ENCODE results near the gene TTC28. TPM values are rescaled to one million over a fixed set of nuclear protein-coding genes. Genes with fewer than 3 reads are reported as not detected.

The TTC28 gene
- total RNA-seq, 1 donor from 2014 or later: 17.0 TPM

- intact Hi-C loops (cut with micrococcal nuclease): no loop called here
- ATAC-seq (peak; percentile 18), DNase-seq (no peak)
Measured at GRCh38 chr22:27990451-27990840, 689.2 kb downstream of the TTC28 start.

- ATAC-seq (no peak), DNase-seq (no peak)
- intact Hi-C loops (cut with micrococcal nuclease): no loop called here
Measured at GRCh38 chr22:27989758-27990450, 689.7 kb downstream of the TTC28 start.

- intact Hi-C loops (cut with micrococcal nuclease): no loop called here
- ATAC-seq (no peak), DNase-seq (no peak)
Measured at GRCh38 chr22:27988704-27989103, 690.9 kb downstream of the TTC28 start.

- DNase-seq: no peak
- intact Hi-C loops (cut with micrococcal nuclease): no loop called here
Measured at GRCh38 chr22:27987557-27987956, 692.1 kb downstream of the TTC28 start.

GRCh38 chr22:27986937-27987336, 692.7 kb downstream of the TTC28 start:
- ATAC-seq (no peak), DNase-seq (no peak)
- intact Hi-C loops (cut with micrococcal nuclease): no loop called here

More at GRCh38 chr22:27987557-27987956, 692.1 kb downstream of the TTC28 start:
- ATAC-seq: no peak

- ATAC-seq: no peak
- DNase-seq: no peak
- intact Hi-C loops (cut with micrococcal nuclease): no loop called here
Measured at GRCh38 chr22:27986459-27986858, 693.2 kb downstream of the TTC28 start.

- intact Hi-C loops (cut with micrococcal nuclease): no loop called here
- ATAC-seq (no peak), DNase-seq (no peak)
Measured at GRCh38 chr22:27985323-27986275, 694.0 kb downstream of the TTC28 start.

- ATAC-seq (peak; percentile 46), DNase-seq (no peak)
- intact Hi-C loops (cut with micrococcal nuclease): no loop called here
Measured at GRCh38 chr22:27984723-27985122, 694.9 kb downstream of the TTC28 start.

- no peak for ATAC-seq
- intact Hi-C loops (cut with micrococcal nuclease): no loop called here
- DNase-seq: no peak
Measured at GRCh38 chr22:27984001-27984695, 695.5 kb downstream of the TTC28 start.

GRCh38 chr22:27983361-27983791, 696.3 kb downstream of the TTC28 start:
- intact Hi-C loops (cut with micrococcal nuclease): no loop called here
- DNase-seq (no peak), ATAC-seq (no peak)

GRCh38 chr22:27982630-27983180, 696.9 kb downstream of the TTC28 start:
- ATAC-seq (no peak), DNase-seq (no peak)
- intact Hi-C loops (cut with micrococcal nuclease): no loop called here

GRCh38 chr22:27982106-27982505, 697.5 kb downstream of the TTC28 start:
- intact Hi-C loops (cut with micrococcal nuclease): no loop called here
- ATAC-seq (no peak), DNase-seq (no peak)

- no peak for DNase-seq
- ATAC-seq: no peak
- intact Hi-C loops (cut with micrococcal nuclease): no loop called here
Measured at GRCh38 chr22:27980424-27981148, 699.1 kb downstream of the TTC28 start.

- no peak for DNase-seq
- no peak for ATAC-seq
- intact Hi-C loops (cut with micrococcal nuclease): no loop called here
Measured at GRCh38 chr22:27978802-27979201, 700.8 kb downstream of the TTC28 start.

GRCh38 chr22:27978317-27978716, 701.3 kb downstream of the TTC28 start:
- DNase-seq: no peak
- intact Hi-C loops (cut with micrococcal nuclease): no loop called here

GRCh38 chr22:27976586-27976985, 703.1 kb downstream of the TTC28 start:
- DNase-seq (no peak), ATAC-seq (no peak)
- intact Hi-C loops (cut with micrococcal nuclease): no loop called here

More at GRCh38 chr22:27978317-27978716, 701.3 kb downstream of the TTC28 start:
- peak; percentile 55 for ATAC-seq

- DNase-seq (no peak), ATAC-seq (no peak)
- intact Hi-C loops (cut with micrococcal nuclease): no loop called here
Measured at GRCh38 chr22:27975381-27976013, 704.1 kb downstream of the TTC28 start.

- intact Hi-C loops (cut with micrococcal nuclease): no loop called here
- DNase-seq: no peak
Measured at GRCh38 chr22:27973846-27974245, 705.8 kb downstream of the TTC28 start.

More at GRCh38 chr22:27973846-27974245, 705.8 kb downstream of the TTC28 start:
- no peak for ATAC-seq
